Sigmoid colon (tissue), 4 donors: ENCODE results near the gene RAP1GAP.

Experiments used
- EP300 ChIP-seq, 4 donors: sonication (generic); formaldehyde crosslinking; IDR thresholded peaks; one replicate each; pipeline ENCODE4 v1.6.1; 2017; ENCODE audit warnings: antibody characterized with exemption in 4 of 4
- POLR2A ChIP-seq, 2 donors: fragments of 450-650 bp; IDR thresholded peaks; one replicate each; pipeline ENCODE4 v1.6.1; 2016; ENCODE audit warnings: antibody characterized with exemption in 2 of 2, mild to moderate bottlenecking in 2 of 2, moderate library complexity in 2 of 2
- POLR2AphosphoS5 ChIP-seq, 4 donors: sonication (generic); formaldehyde crosslinking; IDR thresholded peaks; one replicate each; pipeline ENCODE4 v1.6.1; 2017; ENCODE audit warnings: antibody characterized with exemption in 4 of 4
- TF ChIP-seq, protein P1 (sequence below), 4 experiments: fragments of 450-650 bp in 3 of 4; fragments of 200-600 bp in 1 of 4; IDR thresholded peaks; one replicate each; pipeline ENCODE4 v1.5.1; 2016 to 2019; ENCODE audit warnings: antibody characterized with exemption in 4 of 4, mild to moderate bottlenecking in 3 of 4, moderate library complexity in 2 of 4

DNA sequence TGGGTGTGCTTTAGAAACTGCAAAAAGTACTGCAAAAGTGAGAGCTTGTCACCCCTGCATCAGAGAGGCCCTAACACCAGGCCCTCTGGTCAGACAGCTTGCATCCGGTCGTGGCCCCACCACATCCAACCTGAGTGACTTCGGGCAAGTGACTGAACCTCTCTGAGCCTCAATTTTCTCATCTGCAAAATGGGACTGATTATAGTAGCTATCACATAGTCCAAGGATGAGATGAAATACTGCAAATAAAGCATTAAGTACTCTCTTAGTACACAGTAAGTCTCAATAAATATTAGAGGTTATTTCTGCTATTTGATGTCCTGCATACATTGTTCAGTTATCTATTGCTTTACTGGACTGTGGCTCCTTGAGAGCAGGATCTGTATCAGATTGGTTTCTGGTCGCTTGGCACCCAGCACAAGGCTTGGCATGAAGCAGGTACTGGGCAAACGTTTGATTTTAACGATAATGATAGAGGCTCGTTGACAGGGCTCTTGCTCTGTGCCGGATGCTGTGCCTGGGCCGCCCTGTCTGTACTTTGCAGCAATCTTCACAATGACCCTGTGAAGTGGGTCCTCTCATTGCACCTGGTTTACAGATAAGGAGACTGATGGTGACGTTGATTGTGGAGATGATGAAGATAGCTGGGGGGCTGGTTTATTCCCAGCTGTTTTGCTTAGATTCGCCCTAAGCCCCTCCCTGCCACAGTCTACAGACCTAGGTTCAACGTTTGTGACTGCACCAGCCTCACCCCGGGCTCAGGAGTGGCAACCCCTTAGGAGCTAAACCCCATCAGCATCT is 43.6 kb downstream of the RAP1GAP start:
- TF ChIP-seq, protein P1, sequence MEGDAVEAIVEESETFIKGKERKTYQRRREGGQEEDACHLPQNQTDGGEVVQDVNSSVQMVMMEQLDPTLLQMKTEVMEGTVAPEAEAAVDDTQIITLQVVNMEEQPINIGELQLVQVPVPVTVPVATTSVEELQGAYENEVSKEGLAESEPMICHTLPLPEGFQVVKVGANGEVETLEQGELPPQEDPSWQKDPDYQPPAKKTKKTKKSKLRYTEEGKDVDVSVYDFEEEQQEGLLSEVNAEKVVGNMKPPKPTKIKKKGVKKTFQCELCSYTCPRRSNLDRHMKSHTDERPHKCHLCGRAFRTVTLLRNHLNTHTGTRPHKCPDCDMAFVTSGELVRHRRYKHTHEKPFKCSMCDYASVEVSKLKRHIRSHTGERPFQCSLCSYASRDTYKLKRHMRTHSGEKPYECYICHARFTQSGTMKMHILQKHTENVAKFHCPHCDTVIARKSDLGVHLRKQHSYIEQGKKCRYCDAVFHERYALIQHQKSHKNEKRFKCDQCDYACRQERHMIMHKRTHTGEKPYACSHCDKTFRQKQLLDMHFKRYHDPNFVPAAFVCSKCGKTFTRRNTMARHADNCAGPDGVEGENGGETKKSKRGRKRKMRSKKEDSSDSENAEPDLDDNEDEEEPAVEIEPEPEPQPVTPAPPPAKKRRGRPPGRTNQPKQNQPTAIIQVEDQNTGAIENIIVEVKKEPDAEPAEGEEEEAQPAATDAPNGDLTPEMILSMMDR (IDR thresholded peaks at IDR 0.05) = no peak
- TF ChIP-seq POLR2A (IDR thresholded peaks at IDR 0.05) (no peak), EP300 (IDR thresholded peaks at IDR 0.05) (no peak), POLR2AphosphoS5 (IDR thresholded peaks at IDR 0.05) (no peak)
